GM19023 (cell line): ENCODE results near the gene PARP3.

ENCODE experiments used
- ATAC-seq: cut with Tn5 transposase; IDR thresholded peaks from one replicate; pipeline ENCODE4 v1.9.1; 2021; ENCODE audit warnings: mild to moderate bottlenecking, moderate library complexity; ENCODE audit not compliant: unreplicated experiment

PARP3 gene

DNA sequence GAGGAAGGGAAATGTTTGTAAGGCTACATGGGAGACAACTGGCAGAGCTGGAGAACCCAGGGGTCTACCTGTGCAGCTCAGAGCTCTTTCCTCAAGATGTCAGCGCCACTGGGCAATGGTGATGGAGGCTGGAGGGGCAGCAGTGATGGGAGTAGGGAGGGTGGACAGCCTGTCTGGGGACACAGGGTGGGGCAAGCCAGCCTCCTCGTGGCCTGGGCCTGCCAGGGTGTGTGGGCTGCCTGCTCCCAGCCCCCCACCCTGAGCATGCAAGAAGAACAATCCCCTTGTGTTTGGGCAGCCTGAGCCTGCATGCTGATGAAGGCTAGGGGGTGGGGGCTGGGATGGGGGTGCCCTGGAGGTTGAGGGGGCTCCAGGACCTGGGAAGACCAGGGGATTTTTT is 23.9 kb downstream of the PARP3 start:
- ATAC-seq = no peak

DNA sequence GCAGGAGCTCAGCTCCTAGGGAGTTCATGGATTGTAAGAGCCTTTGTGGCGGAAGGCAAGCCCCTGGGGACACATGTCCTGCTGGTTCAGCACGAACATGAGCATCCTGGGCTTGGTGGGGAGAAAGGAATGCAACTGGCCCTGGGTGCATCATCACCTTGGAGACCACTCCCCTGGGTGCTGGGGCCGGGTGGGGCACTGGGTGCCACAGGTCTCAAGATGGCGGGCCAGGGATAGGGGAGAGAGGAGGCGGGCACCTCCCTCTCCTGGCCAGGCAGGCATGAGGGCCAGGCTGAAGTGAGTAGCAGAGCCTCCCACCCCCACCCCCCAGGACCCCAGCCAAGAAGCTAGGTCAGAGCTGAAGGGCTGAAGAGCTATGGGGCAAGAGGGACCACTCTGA is 24.3 kb downstream of the PARP3 start:
- ATAC-seq = no peak

DNA sequence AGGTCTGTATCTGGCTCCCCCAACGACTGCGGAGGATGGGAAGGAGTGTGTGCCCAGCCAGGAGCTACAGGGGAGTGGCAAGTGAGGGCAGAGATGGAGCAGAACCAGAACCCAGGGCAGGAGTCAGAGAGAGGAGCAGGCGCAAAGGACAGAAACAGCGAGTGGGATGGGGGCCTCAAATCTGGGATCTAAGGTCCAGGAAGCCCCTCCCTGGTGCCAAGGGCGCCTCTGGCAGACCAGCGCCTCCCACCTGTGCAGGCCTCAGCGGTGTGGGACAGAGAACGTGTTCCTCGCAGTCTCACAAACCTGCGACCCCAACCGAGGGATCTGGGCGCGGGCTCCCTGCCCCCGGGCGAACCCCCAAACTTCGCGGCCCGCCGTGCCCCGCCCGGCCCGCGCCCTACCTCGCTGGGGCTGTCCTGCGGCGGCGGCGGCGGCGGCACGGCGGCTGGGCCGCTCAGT is 24.8 kb downstream of the PARP3 start:
- ATAC-seq = no peak

DNA sequence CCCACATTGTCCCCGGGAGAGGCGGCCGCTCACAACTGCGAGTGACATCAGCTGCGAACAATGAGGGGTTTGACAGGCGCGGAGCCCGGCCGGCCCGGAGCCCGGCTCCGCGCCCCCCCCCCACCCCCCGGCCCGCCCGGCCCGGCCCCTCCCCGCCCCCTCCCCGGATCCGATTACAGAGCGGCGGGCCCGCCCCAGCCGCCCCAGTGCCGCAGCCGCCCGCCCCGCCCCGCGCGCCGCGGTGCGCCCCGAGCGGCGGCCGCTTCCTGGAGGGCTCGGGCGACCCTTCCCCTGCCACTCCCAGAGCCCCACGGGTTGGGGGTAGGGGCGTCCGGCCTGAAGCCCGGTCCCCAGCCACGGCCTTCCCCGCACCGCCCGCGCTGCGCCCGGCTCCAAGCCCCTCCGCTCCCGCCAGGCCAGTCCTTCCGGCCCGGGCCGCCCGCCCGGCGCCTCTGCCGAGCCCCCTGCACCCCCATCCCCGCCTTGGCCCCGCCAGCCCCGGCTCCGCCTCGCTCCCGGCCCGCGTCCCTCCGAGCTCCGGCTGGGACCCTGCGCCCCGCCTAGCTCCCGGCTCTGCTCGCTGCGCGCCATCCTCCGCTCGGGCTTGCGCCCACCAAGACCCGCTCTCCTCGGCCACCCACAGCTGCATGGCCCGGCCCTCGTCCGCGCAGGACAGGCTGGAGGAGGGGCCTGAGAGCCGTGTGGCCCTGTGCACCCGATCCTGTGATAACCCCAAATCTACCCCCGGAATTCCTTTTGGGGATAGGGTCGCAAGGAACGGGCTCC is 25.4 kb downstream of the PARP3 start, which contains the start of gene PCBP4:
TSS of gene PCBP4 (minus strand) at position 71 of the 786 bp plus-strand sequence. CDS start 6,214 bp downstream, outside the sequence.
- peak; percentile 58 for ATAC-seq

DNA sequence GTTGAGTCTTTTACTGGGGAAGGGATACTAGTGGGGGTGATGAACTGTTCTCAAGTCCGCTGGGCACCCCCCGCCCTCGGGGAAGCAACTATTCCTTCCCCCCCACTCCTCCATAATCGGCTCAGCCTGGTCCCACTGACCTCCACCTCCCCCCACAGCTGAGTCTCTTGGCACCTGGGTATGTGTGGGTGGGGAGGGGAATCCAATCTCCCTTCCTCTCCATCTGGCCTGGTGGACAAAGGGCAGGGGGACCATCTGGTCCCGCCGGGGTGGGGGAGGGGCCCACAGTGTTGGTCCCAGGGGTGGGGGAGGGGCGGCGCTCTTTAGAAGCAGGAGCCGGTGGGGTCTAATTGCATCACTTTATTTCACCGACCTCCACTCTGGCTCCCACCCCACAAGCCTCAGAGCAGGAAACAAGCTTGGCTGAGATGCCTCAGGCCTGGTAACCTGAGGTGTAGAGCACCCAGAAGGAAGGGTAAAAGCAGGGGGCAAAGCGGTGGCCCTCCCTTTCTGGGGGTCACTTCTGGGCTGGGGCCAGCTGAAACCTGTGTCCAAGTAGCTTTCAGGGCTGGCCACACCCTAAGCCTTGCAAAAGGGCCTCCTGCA is 26.1 kb downstream of the PARP3 start:
- ATAC-seq = no peak

DNA sequence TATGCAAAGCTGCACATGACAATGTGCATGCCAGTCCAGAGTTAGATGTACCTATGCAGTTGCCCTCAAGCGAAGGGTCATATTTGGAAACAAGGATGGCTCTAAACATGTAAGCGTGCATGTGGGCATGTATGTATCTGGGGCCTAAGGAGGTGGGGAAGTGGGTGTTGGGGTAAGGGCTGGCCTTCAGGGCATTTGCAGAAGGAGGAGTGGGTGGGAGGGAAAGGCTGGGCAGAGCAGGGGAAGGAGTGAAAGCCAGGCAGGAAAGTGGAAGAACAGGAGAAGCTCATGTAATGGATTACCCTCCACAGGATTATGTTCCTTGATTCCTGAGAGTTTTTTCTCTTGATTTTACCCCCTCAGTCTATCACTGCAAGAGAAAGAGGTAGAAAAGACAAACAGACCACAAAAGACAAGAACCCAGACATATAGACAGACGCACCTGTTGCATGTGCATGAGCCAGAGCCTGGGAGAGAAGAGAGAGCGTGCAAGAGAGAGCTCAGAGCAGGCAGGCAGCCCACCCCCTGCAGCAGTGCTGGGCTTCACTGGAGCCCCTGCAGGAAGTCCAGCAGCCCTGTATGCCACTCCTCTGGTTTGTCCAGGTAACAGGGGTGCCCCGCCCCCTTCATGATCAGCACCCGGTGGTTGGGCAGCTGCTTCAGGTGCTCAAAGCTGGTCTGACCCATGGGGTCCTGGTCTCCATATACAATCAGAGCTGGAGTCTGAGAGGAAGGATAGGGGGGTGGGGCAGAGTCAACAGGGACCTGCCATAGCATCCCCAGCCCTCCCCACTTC is 26.9 kb downstream of the PARP3 start:
- no peak for ATAC-seq

DNA sequence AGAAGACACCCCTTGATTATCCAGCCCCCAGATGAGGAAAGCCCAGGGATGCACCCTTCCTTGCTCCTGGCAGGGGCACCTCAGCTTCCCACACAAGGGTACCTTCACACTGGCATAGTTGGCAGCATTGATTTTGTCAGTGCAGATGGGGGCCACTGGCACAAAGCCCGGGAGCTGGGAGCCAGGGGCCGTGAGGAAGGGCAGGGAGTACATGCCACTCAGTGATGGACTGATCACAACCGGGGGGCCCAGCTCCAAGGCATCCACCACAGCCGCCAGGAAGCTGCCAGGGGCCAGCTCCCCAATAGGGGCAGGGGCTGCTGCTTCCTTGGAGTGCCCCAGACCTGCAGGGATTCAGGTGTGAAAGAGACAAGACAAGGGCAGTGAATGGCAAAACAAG is 27.7 kb downstream of the PARP3 start:
- no peak for ATAC-seq

DNA sequence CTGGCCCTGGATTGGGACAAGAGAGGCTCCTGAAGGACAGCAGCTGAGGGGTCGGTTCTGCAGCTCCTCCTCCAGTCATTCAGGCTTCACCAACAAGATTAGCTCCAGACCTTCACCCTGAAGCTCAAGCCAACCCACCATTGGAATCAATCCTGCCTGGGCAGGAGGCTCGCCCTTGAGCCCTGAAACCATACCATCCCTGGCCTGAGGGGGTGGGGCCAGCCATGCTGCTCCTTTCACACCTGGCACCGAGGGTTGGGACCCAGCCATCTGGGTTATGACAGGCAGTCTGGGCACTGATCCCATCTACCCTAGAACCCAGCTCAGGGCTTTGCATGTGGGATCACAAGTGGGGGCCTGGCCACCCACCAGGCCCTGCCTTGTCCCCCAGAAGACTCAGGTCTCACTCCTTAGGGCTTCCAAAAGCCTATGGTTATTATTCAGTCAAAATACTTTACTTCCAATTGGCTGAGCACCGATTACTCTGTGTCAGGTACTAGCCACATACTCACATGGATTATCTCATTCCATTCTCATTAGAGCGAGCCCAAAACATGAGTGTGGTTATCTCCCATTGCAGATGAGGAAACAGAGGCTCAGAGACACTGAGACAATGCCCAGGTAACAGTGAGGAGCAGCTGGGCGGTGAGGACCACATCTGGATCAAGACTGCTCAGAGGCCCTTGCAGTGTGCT is 28.6 kb downstream of the PARP3 start:
- ATAC-seq = no peak

DNA sequence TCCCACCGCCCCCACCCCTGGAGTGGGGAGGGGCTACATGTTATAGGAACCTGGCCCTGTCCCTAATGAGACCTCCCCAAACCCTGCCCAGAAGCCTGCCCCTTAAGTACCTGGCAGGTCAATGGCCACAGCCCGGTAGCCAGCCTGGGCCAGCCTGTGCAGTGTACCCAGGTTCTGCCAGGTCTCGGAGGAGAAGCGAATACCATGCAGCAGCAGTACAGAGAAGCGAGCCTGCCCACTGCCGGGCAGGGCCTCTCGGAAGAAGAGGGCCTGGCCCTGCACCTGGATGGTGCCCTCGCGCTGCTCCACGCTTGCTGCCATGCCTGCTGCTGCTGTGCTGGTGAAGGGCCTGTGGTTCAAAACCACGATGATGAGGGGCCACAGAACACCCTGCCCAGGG is 29.2 kb downstream of the PARP3 start:
- no peak for ATAC-seq

DNA sequence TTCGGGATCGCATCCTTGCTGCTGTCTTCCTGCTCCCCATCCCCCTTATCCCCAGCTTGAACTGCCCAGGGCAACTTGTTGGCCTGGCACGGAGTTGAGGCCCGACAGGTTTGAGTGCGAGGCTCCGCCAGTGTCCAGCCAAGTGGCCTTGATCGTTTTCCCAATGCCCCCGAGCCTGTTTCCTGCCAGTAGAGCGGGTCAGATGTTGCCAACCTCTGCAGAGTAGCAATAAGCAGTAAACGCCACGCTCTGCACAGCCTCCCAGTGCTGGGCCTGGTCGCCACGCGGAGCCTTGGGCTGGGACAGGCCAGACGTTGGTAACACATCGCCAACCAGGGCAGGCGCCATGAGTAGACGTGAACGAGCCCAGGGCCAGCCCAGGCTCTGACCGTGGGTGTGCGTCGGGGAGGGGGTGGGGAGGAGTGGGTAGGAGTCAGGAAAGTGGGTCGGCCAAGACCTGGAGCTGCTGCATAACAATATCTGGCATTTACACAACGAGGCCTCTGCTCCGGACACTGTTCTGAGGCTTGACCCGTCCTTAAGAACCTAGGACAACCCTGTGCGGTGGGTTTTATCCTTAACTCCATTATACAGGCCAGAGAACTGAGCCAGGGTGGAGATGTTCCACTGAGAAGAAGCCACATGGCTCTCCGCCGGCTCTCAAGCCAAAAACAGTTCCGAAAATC is 32.3 kb downstream of the PARP3 start:
- ATAC-seq = no peak

DNA sequence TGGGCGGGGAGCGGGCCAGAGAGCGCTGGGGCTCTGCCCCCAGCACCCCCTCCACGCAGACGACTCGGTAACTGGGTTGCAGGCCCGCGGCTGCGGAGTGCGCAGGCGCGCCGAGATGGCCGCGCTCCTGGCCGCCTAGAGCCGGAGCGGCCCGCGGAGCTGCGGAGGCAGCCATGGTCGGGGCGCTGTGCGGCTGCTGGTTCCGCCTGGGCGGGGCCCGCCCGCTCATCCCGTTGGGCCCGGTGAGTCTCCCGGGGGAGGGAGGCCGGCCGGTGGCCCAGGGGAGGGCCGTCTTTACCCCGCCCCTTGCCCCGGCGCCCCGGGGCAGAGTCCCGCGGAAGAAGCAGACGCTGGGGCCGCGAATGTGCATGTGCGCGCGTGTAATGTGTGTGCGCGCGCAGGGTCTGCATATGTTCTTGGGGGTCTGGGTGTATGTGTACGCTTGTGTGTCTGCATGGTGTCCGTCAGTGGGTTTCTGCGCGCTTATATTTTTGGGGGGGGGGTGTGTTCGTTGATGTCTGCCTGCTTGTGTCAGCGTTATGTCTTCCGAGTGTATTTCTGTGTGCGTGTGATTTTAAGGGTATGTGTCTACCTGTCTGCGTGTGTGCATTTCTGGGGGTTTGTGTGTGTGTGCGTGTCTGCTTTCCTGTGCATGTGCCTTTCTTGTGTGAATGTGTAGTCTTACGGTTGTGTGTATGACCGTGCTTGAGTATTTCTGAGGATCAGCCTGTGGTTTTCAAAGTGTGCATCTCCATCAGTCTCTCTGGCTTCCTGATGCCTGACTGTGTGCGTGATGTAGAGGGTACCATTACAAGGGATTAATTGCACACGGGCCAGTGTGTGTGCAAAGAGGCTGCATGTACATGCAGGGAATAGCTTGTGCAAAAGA is 33.0 kb downstream of the PARP3 start, which contains the start of gene ABHD14A:
TSS of gene ABHD14A (plus strand) at position 102 of the 889 bp plus-strand sequence. CDS start at position 174, 72 bp downstream.
- ATAC-seq = peak; percentile 61

DNA sequence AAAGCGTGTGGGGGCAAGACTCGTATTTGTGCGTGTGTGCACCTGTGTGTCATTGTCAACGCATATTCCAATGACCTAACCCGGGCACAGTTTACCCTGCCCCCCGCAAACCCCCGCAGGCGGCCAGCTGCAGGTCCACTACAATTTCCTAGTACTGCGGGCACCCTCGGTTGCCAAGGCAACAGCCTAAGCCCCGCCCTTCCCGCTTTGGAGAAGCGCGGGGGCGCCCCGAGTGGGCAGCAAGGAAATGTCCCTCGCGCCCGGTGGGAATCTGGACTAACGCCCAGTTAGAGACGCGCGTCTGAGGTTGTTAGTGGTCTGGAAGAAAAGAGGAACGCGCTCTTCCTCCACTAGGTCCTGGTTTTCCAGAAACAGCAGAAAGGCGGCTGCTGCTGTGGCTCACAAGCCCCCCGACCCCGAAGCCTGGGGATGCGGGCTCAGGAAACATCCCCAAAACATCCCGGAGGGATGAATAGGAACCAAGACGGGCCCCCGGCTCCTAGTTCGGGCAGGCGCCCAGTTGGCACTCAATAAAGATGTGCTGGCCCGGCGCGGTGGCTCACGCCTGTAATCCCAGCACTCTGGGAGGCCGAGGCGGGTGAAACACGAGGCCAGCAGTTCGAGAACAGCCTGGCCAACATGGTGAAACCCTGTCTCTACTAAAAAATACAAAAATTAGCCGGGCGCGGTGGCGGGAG is 33.8 kb downstream of the PARP3 start:
- ATAC-seq = no peak

DNA sequence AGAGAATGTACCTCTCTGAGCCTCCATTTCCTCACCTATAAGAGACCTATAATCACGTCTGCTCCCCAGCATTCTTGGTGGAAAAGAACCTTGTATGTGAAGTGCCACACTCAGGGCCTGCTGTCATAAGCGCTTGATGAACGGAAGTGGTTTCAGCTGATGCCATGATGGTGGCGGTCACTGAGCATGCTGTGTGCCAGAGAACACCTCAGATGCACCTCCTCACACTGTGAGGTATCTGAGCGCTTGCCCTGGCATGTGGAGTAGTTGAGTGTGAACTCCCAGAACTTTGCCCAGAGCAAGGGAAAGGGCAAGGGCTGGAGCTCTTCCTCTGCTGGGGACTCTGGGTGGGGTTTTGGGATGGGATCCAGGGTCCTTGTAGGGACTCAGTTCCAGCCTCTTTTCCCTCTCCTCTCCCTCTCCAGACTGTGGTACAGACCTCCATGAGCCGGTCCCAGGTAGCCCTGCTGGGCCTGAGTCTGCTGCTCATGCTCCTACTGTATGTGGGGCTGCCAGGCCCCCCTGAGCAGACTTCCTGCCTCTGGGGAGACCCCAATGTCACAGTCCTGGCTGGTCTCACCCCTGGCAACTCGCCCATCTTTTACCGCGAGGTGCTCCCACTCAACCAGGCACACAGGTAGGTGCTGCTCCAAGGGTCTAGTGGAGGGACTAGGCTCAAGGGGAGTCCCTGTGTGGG is 35.4 kb downstream of the PARP3 start:
- ATAC-seq = no peak

DNA sequence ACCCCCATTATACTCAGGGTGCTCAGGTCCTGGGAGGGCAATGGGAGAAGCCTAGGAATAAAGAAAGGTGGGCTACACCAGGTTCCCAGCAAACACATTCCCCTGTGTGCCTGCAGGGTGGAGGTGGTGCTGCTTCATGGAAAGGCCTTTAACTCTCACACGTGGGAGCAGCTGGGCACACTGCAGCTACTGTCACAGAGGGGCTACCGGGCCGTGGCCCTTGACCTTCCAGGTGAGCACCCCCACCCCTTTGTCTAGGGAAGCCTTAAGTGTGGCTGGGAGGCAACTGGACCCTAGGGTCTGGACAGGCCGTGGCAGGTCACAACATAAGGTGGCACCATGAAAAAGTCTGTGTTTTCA is 36.0 kb downstream of the PARP3 start:
- ATAC-seq = no peak

DNA sequence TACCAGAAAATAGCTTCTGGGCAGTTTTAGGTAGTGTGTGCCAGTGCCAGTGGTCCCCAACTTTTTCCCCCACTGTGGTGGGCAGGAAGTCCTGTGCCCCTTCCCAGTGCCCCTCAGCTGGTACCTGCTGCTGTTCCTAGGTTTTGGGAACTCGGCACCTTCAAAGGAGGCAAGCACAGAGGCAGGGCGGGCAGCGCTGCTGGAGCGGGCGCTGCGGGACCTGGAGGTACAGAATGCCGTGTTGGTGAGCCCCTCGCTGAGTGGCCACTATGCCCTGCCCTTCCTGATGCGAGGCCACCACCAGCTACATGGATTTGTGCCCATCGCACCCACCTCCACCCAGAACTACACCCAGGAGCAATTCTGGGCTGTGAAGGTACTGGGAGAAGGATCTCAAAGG is 38.1 kb downstream of the PARP3 start:
- ATAC-seq = no peak

DNA sequence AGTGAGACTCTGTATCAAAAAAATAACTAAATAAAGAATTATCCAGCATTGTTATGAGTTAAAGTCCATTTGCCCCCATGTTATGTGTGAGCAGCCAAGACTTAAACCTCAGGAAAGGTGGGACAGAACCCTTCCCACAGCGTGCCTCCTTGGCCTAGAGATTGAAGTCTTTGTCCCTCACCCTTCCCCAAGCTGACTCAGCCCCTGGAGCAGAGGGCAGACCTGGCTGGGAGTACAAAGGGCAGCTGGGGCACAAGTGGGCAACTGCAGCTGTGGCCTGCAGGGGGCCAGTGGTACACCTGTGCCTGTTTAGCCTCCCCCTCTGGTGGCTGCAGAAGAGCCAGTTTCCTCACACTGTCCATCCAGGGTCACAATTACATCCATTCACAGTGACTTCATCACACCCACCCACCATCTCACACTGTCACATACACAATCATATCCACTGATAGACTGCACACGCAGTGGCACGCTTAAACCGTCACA is 40.2 kb downstream of the PARP3 start:
- ATAC-seq = peak; percentile 35

DNA sequence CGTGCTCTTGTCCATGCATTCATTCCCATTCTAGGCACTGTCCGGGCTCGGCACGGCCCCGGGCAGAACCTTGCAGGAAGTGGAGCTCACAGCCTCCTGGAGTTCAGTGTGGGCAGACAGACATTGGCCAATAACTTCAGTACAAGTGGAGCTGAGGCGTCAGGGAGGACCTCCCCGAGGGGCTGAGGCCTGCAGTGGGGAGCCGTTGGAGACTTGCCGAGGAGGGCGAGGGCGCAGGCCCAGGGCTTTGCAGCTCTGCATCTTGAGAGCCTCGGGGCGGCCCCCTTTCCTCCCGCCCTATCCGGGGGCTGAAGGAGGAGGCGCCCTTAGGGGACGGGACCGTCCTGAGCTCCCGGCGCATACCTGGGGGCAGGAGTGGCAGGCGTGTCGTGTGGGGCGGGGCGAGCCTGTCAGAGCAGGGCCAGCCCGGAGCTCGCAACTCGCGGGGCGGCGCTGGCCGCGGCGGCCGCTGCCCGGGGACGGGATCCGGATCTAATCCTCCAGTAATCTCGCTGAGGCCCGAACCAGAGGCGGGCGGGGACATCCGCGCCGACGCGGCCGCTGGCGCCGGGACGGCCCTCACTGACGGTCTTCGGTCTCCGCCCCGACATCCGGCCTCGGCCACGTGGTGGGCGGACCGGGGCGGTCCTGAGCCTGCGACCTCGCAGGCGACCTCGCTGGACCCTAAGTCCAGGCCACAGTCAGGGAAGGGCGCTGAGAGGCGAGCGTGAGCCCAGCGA is 40.8 kb downstream of the PARP3 start, which contains the start of gene ACY1:
TSS of gene ACY1 (plus strand) at position 698 of the 740 bp plus-strand sequence. CDS start 530 bp downstream, outside the sequence.
- peak; percentile 81 for ATAC-seq
